ENCODE results near the gene MMP1. TPM values are rescaled to one million over a fixed set of nuclear protein-coding genes. Genes with fewer than 3 reads are reported as not detected.

MMP1 gene
- total RNA-seq, 2 donors from 2014 or later, result 34.8 TPM; not detected in 1

GRCh38 chr11:102761646-102762238, 36.2 kb downstream of the MMP1 start:
- Histone ChIP-seq H3K9me3 (no peaks in the 10 kb centered on the region), H3K4me3 (no peak overlapping the region), H3K27me3 (no peaks in the 10 kb centered on the region), H3K36me3 (replicated peaks in 1 of 2; ENCODE audit: insufficient read depth in 1 of 2, low read depth in 2 of 2) (no peaks in the 10 kb centered on the region), H3K4me1 (no peaks in the 10 kb centered on the region), H3K27ac (no peak overlapping the region)
- ATAC-seq (no peak), DNase-seq (no peak)
- TF ChIP-seq POLR2A (IDR thresholded peaks at IDR 0.05), result no peak
- no peak for TF ChIP-seq CTCF (IDR thresholded peaks at IDR 0.05)
- intact Hi-C loops (cut with DNase I), result no loop called here
- WGBS, 2 donors, result 71 to 74% methylated on average over 4 of the region's 4 CpGs

GRCh38 chr11:102760344-102761035, 37.5 kb downstream of the MMP1 start:
- H3K4me3 ChIP-seq, result no peak overlapping the region
- no peaks in the 10 kb centered on the region for H3K4me1 ChIP-seq
- no peak for DNase-seq
- no peak overlapping the region for H3K27ac ChIP-seq
- H3K9me3 ChIP-seq, result no peaks in the 10 kb centered on the region
- 42 to 44% methylated on average over 4 of the region's 4 CpGs for WGBS, 2 donors
- intact Hi-C loops (cut with DNase I), result no loop called here
- no peak for TF ChIP-seq POLR2A (IDR thresholded peaks at IDR 0.05)
- no peak for TF ChIP-seq CTCF (IDR thresholded peaks at IDR 0.05)
- H3K27me3 ChIP-seq, result no peaks in the 10 kb centered on the region
- peak; percentile 27 for ATAC-seq
- H3K36me3 ChIP-seq (replicated peaks in 1 of 2; ENCODE audit: insufficient read depth in 1 of 2, low read depth in 2 of 2), result no peaks in the 10 kb centered on the region

GRCh38 chr11:102757823-102758549, 40.0 kb downstream of the MMP1 start:
- TF ChIP-seq POLR2A (IDR thresholded peaks at IDR 0.05) (no peak), CTCF (IDR thresholded peaks at IDR 0.05) (no peak)
- 26 to 30% methylated on average over 2 of the region's 2 CpGs for WGBS, 2 donors
- Histone ChIP-seq H3K27me3 (no peaks in the 10 kb centered on the region), H3K9me3 (no peaks in the 10 kb centered on the region), H3K4me3 (no peak overlapping the region), H3K27ac (no peak overlapping the region), H3K4me1 (no peaks in the 10 kb centered on the region), H3K36me3 (replicated peaks in 1 of 2; ENCODE audit: insufficient read depth in 1 of 2, low read depth in 2 of 2) (no peaks in the 10 kb centered on the region)
- intact Hi-C loops (cut with DNase I), result no loop called here
- DNase-seq (peak in 1 of 4 donors; percentile 5), ATAC-seq (peak; percentile 24)

- Histone ChIP-seq H3K4me1 (no peaks in the 10 kb centered on the region), H3K27ac (no peak overlapping the region), H3K9me3 (no peaks in the 10 kb centered on the region), H3K4me3 (no peak overlapping the region), H3K27me3 (no peaks in the 10 kb centered on the region), H3K36me3 (replicated peaks in 1 of 2; ENCODE audit: insufficient read depth in 1 of 2, low read depth in 2 of 2) (no peaks in the 10 kb centered on the region)
- TF ChIP-seq CTCF (IDR thresholded peaks at IDR 0.05) (no peak), POLR2A (IDR thresholded peaks at IDR 0.05) (no peak)
- intact Hi-C loops (cut with DNase I), result no loop called here
- DNase-seq (no peak), ATAC-seq (no peak)
- WGBS, 2 donors, result 86 to 95% methylated on average over 1 of the region's 1 CpG
These were observed 44.7 kb downstream of the MMP1 start for GRCh38 chr11:102753267-102753666.

Data from body of pancreas (tissue), 4 donors.